Dedifferentiated amniotic fluid mesenchymal stem cell (primary cell): Measurements from ENCODE around the gene ABCA3.
"Not testable (repeated sequence)": the region's sequence is repeated elsewhere in the genome, so short reads cannot be mapped to it uniquely, and the experiment has no call there.

Experiments used
- DNase-seq: peaks from one replicate; pipeline ENCODE4 v3.0.0-alpha.2; 2016; ENCODE audit errors: extremely low spot score

ABCA3 gene

DNA sequence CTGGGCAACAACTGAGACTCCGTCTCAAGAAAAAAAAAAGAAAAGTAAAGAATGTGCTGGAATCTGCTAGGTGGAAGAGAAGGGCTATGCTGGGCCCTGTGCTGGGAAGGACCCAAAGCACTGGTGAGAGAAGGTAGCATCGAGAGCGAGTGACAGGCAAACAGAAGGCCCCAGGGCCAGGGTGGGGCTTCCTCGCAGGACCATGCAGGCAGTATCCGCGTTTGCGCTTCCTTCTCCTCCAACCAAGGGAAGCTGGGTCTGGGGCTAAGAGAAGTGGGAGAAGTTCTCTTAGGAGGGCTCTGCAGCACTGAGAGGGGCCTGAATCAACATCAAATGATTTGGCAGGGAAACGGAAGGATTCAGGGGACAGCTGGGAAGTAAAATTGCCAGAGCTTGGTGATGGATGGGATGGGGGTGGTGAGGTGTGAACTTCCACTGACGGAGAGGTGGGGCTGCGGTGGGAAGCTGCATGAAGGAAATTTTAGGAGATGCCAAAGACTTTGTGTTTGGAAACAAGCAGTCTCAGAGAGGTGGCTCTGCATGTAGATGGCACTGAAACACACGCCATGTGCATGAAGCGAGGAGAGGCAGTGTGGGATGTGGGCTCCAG lies 83.9 kb downstream of the ABCA3 start:
- no peak for DNase-seq

DNA sequence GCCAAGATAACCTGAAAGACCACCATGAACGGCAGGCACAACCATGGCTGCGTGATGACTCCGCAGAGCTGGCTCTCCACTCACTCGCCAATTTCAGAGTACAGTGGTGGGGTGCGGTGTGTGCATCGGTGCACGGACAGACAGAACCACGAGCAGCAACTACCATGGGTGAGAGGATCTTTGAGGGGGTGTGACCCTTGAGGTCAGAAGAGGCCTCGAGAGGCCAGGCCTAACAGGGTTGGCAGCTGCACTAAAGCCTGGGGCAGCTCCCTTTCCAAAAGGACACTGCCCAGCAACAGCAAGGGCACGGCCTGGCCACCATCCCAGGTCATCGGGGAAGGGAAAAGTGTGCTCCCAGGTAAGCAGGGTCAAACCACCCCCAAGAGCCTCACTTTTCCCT lies 87.2 kb downstream of the ABCA3 start:
- no peak for DNase-seq

DNA sequence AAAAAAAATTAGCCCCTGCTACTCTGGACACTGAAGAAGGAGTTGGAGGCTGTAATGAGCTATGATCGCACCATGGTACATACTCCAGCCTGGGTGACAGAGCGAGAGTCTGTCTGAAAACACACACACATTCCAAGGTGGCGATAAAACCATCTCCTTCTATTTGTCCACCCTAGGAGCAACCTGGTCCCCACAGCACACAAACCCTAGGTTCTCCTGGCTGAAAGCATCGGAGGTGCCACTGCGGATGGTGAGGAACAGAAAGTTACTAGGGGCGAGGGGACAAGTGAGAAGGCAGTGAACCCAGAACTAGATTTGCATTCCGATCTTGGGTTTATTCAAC lies 87.8 kb downstream of the ABCA3 start:
- no peak for DNase-seq

GRCh38 chr16:2251296-2252111 lies 89.0 kb downstream of the ABCA3 start, which contains the start of gene ECI1:
Gene ECI1 (minus strand): TSS chr16:2251587. CDS start chr16:2251566, 21 bp downstream.
- DNase-seq, result peak; percentile 86

- no peak for DNase-seq
These were observed 89.8 kb downstream of the ABCA3 start for GRCh38 chr16:2250652-2251295.

DNA sequence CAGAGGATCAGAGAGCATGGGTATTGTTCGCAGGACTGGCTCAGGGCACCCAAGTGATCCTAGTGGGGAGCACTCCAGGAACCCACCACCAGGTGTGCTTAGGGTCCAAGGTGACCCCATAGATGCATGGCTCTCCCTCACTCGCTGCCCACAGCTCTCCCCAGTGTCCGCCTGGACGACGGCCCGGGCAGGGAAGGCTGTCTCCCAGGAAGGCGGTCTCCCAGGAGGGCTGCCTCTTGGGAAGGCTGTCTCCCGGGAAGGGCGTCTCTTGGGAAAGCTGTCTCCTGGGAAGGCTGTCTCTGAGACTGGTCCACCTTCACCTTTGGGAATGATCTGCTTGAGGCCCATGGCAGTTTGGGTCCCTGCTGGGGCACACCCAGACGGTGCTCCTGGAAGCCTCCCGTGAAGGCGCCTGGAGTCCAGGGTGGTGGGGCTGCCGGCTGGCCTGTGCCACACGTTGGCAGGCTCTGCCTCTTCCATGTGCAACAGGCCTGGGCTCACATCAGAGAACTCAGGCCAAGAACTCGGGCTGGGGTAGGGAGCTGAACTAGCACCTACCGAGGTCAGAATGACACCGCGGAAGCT lies 94.1 kb downstream of the ABCA3 start:
- no peak for DNase-seq

GRCh38 chr16:2244926-2245795 lies 95.4 kb downstream of the ABCA3 start:
- no peak for DNase-seq

GRCh38 chr16:2244301-2244700 lies 96.2 kb downstream of the ABCA3 start:
- no peak for DNase-seq

DNA sequence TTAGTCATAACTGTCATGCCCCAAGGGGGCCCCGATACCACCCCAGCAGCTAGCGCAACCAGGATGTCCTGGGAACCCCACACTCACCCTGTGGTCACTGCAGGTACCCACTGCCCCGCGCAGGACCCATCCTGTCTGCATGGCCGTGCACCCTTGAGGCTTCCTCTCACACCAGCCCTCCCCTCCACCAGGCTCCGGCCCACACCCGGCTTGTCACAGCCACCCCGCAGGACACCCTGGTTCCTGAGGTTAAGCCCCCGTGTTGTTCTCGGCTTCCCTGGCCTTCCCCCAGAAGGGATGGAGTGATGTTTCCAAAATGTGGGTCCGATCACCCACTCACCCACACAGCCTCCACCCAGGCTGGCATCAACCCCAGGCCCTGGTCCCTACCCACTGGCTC lies 96.7 kb downstream of the ABCA3 start:
- DNase-seq, result no peak

DNA sequence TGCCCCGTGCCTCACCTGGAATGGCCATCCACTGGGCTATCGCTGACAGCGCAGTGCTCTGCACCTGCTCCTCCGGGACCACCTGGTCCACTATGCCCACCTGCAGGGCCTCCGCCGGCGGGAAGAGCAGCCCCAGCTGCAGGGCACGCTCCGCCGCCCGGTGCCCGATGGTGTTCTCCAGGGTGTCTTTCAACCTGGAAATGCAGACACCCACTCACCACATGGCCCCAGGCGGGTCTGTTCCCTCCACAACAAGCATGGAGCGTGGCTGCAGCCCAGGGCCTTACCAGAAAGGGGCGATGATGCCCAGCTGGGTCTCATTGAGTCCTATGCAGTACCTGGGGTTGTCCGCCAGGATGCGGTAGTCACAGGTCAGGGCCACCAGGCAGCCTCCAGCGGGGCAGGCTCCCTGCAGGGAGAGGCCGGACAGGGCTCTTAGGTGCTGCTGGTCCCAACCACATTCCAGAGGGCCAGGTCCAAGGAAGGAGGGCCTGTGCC lies 97.4 kb downstream of the ABCA3 start:
- no peak for DNase-seq

DNA sequence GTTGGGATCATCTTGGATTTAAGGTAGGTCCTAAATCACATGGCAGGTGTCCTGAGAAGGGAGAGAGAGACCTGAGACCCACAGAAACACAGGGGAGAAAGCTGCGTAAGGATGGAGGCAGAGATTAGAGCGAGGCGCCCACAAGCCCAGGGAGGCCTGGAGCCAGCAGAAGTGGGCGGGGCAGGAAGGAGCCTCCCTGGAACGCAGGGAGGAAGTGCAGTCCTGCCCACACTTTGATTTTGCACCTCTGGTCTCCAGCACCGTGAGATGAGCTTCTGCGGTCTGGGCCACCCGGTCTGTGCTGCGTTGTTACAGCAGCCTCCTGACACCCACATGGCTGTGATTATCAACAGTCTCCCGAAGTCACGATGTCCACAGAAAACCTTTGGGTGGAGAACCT lies 97.9 kb downstream of the ABCA3 start:
- DNase-seq, result no peak

- DNase-seq, result not testable (repeated sequence)
These were observed 100.2 kb downstream of the ABCA3 start for GRCh38 chr16:2240331-2240730.

DNA sequence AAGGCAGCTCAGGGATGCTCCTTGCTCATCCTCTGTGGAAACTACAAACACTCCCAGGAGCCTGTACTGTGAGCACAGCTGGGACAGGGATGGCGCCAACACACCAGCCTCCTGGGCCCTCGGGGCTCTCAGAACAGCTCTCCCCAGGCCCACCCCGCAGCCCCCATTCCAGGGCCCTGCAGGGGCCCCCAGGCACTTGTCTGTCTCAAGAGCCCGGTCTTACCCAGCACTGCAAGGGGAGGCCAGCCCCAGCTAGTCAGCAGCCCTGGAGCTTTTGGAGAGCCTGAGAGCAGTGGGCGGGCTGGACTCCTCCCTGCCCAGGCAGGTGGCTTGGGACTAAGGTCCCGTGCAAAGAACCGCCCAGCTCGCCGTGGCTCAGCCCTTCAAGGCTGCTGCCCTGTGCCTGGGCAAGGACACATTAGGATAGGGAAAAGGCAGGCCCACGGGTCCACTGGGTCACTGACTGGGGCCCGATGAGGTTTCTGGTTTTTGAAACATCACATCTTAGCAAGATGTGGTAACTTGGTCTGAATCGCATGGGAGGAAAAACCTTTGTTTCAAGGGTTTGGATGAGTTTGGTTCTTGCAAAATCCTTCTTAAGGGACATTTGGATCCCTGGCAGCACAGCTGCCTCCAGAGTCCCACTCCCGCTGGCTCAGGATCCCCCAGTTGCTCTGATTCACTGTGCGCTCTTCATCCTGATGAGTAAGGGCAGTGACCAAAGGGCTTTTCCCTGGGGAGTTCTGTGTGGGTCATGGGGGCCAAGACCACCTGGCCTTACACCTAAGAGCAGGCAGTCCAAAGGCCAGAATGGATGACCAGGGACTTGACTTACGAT lies 101.5 kb downstream of the ABCA3 start:
- no peak for DNase-seq

DNA sequence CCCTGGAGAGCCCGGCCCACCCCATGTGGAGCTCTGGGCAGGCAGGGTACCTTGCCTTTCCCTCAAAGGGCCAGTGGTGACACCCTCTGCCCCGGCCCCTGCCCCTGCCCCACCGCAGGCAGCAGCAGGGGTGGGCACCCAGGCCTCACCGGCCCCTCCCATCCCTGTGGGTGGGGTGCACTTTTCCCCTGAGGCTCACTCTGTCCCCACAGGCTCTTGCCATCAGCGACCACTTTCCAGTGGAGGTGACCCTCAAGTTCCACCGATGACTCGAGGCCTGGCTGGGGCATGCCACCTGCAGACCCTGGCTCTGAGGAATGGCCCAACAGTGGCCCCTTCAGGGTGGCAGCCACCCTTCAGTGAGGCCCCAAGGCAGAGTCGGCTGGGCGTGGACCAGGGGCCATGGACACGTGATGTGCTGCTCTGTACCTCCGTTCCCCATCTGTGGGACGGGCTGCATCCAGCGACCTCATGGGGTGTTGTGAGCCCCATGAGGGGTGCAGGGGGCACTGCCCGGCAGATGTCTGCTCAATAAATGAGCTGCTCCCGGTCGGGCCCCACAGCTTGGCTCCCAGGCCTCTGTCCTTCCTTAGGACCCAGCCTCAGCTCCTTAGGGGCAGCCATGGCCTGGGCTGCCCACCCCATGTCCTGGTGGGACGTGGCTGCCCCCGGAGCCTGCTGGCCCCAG lies 102.2 kb downstream of the ABCA3 start:
- DNase-seq, result no peak

GRCh38 chr16:2237493-2238149 lies 102.9 kb downstream of the ABCA3 start:
- no peak for DNase-seq

DNA sequence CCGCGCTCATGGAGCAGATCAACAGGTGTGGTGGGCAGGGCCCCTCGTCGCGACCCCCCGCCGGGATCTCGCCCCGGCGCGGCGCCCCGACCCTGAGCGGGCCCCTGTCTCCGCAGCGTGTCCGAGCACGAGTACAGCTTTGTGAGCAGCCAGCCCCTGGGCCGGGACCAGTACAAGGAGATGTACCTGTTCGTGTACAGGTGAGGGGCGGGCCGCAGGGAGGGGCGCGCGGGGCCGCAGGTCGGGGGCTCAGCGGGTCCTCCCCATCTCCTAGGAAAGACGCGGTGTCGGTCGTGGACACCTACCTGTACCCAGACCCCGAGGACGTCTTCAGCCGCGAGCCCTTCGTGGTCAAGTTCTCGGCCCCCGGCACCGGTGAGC lies 103.4 kb downstream of the ABCA3 start:
- no peak for DNase-seq

DNA sequence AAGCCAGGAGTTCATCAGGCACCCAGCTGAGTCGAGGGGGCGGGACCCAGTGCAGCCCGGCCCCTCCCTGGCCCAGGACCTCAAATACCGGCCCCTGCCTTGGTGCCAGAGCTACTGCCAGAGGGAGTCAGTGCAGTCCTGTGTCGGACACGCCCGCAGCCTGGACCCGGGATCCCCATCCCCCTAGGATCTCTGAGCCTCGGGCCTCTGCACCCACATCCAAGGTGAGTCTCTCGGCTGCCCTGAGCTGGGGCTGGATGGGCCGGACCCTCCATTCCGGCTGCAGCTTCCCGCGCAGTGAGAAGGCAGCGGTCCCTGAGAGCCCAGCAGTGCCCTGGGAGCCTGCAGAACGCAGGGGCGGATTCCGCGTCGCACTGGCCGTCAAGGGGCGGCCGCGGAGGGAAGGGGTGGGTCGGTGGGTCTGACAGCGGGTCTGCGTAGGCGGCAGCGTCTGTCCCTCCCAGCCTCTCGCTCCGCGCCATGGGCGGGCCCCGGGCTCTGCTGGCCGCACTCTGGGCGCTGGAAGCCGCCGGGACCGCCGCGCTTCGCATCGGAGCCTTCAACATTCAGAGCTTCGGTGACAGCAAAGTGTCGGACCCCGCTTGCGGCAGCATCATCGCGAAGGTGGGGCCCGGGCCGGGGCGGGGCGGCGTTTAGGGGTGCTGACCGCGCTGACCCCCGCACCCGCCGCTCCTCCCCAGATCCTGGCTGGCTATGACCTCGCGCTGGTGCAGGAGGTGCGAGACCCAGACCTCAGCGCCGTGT lies 104.0 kb downstream of the ABCA3 start, which contains the start of gene DNASE1L2:
Gene DNASE1L2 (plus strand): TSS at position 108 of the 765 bp plus-strand sequence. CDS start 373 bp downstream, at position 481.
- DNase-seq, result no peak

DNA sequence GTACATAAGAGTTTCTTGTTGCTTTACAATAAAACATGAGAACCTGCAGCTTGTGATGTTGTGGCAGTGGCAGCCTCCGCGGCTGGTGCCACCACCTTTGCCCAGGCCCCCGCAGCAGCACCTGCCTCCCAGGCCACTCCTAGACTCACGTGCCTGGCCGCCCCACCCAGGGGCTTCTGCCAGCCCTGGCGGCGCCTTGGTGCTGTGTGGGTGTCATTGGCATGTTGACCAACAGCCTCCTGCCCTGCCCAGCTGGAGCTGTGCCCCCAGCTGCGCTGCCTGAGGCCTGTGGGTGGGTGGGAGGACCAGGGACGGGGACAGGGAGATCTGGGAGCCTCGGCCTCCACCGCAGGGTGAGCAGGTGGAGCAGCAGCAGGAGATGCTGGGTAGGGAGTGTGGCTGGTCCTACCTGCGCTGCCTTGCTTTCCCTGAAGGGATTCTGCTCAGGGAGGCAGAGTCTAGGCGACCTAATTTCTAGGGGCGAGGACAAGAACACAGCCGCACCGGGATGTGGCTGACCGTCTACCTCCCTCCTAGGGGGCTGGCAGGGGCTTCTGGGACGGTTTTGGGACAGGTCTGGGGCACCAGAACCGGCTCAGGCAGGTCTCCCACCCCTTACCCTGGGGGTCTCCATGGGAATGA lies 104.7 kb downstream of the ABCA3 start:
- no peak for DNase-seq
